HUDEP-2 (cell line): ENCODE measurements around the gene PAK4.
"Not testable (repeated sequence)": the region's sequence is repeated elsewhere in the genome, so short reads cannot be mapped to it uniquely, and the experiment has no call there.

Source experiments
- DNase-seq, 76 experiments: peaks; one replicate each; lab custom pipeline; 2025; ENCODE audit not compliant: unreplicated experiment in 76 of 76; lab: John Stamatoyannopoulos, UW

Gene PAK4

GRCh38 chr19:39099341-39099740, 26.2 kb upstream of the PAK4 start:
- DNase-seq: no peak

DNA sequence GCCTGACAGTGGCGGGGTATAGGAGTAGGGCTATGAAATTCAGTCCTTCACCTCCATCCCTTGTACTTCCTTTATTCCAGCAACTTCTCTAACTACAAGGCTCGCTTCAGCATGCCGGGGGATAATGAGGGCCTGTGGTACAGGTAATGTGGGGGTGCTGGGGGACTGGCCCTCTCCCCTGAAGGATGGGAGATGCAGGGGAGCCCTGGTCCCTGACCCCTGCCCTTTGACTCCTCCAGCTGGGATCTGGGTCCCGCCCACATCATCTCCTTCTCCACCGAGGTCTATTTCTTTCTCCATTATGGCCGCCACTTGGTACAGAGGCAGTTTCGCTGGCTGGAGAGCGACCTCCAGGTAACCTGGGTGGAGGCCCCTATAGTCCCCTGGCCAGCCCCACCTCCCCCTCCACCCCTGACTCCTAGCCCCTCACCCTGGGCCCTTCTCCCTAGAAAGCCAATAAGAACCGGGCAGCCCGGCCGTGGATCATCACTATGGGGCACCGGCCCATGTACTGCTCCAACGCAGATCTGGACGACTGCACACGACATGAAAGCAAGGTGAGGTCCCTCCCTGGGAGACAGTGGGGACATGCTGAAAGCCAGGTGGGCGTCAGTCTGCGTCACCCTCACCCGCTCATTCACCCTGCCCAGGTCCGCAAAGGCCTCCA, 25.0 kb upstream of the PAK4 start:
- no peak for DNase-seq

DNA sequence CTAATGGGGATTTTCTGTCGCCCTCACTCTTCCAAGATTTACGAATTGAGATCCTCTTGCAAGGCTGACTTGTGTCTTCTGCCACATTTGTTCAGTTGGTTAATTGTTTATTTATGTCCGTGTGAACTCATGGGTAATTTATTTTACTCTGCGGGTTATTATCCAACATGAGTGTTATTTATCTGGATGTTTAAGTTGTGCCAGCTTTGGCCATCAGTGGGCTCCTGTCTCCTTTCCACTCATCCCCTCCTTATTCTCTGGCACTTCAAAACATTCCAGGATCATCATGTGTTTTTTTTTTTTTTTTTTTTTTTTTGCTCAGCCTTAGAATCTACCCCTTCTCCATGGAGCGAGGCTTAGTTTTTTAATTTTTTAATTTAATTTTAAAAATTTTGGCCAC, 22.4 kb upstream of the PAK4 start:
- no peak for DNase-seq

GRCh38 chr19:39104186-39104596, 21.4 kb upstream of the PAK4 start:
- DNase-seq: no peak

DNA sequence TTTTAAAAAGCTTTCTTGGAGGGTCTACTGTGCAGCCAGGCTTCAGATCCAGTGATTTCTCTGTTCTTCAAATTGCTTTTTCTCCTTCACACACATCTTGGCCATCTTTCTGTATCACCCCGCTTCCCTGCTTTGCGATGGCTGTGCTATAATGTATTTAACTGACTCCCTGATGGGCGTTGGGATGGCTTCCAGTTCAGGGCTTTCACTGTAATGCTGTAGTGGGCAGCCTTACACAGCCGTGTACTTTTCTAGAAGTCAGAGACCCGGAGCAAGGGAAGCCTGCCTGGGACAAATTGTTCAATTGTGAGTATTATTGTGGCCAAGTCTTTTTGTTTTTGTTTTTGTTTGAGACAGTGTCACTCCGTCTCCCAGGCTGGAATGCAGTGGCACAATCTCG, 19.4 kb upstream of the PAK4 start:
- DNase-seq: no peak

DNA sequence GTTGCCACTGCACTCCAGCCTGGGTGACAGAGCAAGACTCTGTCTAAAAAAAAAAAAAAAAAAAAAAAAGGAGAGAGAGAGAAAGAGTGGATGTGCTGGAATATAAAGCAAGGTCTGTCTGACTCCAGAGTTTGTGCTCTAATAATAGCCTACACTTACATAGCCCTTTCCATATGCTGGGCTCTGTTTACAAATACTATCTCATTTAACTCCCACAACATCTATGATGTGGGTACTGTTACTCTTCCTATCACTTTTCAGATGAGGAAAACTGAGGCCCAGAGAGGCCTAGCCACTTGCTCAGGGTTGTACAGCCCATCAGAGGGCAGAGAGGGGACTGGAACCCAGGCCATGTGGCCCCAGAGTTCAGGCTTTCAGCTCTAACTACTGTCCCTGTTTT, 15.9 kb upstream of the PAK4 start:
- no peak for DNase-seq

GRCh38 chr19:39110263-39110967, 15.2 kb upstream of the PAK4 start:
- DNase-seq: peak in 55 of 76 experiments; percentile 14 to 70 (median 46)

DNA sequence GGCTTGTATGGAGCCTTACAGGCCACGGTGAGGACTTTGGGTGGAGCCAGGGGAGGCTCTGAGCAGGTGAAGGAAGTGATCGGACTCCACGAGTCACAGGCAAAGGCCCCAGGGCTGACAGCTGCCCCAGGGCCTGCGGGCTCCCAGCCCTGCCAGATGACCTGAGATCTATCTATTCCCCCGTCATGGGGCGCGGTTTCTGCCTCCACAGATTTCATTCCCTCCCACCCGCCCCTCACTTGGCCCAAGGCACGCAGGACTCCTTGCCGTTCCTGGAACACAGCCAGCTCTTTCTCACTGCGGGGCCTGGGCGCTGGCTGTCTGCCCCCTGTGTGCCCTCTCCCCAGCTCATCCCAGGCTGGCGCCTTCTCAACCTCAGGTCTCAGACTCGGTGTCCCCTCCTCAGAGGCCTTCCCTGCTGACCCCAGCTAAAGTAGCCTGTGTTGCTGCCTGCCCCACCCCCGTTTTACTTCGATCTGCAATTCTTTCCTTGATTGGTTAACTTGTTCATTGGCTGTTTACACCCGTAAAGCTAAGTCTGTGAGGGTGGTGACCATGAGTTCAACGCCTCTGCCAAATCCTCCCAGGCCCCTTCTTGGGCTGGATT, 13.9 kb upstream of the PAK4 start:
- DNase-seq: peak in 18 of 76 experiments; percentile 14 to 74 (median 30)

- DNase-seq: no peak
Observed at GRCh38 chr19:39112338-39112890, 13.2 kb upstream of the PAK4 start.

- no peak for DNase-seq
Observed at GRCh38 chr19:39113199-39113598, 12.4 kb upstream of the PAK4 start.

GRCh38 chr19:39115105-39115847, 10.3 kb upstream of the PAK4 start:
- DNase-seq: no peak

DNA sequence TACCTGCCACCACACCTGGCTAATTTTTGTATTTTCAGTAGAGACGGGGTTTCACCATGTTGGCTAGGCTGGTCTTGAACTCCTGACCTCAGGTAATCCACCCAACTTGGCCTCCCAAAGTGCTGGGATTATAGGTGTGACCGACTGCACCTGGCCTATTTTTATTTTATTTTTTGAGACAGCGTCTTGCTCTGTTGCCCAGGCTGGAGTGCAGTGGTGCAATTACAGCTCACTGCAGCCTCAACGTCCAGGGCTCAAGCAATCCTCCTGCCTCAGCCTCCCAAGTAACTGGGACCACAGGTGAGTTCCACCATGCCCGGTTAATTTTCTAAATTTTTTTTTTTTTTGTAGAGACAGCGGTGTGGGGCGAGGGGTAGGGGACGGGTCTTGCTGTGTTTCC, 8.6 kb upstream of the PAK4 start:
- DNase-seq: not testable (repeated sequence)

- DNase-seq: no peak
Observed at GRCh38 chr19:39119830-39120229, 5.8 kb upstream of the PAK4 start.

DNA sequence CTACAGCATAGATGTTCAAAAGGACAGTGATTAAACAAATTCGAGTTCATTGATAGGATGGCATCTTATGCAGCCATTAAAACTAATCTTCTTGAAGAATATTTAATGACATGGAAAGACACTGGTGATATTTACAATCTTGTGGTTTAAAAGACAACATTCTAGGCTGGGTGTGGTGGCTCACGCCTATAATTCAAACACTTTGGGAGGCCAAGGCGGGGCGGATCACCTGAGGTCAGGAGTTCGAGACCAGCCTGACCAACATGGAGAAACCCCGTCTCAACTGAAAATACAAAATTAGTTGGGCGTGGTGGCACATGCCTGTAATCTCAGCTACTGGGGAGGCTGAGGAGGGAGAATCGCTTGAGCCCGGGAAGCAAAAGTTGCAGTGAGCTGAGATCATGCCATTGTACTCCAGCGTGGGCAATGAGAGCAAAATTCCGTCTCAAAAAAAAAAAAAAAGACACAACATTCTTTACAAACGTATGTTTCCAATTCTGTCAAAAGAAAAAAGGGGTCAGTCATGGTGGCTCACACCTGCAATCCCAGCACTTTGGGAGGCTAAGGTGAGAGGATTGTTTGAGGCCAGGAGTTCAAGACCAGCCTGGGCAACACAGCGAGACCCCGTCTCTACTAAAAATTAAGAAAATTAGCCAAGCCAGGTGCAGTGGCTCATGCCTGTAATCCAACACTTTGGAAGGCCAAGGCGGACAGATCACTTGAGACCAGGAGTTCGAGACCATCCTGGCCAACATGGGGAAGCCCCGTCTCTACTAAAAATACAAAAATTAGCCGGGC, 2.5 kb upstream of the PAK4 start:
- no peak for DNase-seq

DNA sequence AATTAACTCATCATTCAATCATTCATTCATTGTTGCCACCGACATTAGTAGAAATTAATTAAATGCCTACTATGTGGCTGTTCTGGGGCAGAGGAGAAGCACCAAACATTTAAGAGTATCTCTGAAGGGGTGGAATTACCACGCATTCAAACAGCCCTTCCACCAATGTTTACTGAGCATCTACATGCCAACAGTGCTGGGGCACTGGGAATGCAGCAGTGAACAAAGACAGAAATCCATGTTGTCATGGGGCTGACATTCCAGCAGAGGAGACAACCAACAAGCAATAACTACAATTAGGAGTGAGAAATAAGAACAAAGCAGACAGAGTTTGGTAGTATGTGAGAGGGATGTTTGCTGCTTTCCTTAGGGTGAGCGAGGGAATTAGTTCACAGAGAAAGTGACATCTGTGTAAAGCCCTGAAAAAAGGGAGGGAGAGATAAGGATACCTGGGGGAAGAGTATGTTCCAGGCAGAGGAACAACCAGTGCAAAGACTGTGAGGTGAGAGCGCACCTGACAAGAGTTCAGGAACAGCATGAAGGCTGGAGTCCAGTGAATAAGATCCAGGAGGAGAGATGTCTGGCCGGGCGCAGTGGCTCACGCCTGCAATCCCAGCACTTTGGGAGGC, 1.3 kb upstream of the PAK4 start:
- DNase-seq: no peak

GRCh38 chr19:39125199-39125553, 410 bp upstream of the PAK4 start:
- DNase-seq: no peak

DNA sequence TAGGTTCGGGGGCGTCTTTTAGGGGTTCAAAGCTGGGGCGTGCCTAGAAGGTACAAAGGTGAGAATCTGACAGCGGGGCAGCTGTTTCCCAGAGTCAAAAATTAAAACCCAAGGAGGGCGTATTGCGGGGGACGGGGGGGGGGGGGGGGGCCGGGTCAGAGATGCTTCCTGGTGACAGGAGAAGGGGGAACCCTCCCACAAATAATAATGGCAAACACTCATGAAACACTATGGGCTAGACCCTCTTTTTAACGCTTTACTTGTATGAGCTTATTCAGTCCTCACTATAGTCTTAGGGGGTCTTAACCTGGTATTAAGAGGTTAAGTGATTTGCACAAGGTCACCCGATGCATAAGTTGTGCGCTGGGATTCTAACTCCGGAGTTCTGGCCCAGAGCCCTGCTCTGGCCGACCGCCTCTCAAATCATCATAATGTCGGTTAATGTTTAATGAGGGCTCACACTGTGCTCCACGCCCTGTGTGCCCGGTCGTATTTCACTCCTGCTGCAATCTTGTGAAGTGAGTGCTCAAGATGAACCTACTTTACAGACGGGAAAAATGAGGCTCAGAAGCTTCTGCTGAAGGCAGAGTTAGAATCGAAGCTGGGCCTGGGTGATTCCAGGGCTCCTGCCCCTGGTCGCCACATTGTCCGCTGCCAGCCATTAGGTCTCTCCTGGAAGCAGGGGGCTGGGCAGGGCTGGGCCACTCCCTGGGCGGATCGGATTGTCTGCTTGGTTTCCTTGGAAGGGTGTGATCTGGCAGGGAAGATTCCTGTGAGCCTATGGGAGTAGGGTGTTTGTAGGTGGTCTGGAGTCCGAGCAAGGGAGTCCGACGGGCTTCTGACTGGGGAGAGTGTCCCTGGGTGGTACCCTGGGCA, 964 bp downstream of the PAK4 start:
- peak in 4 of 76 experiments; percentile 24 to 39 (median 28) for DNase-seq

DNA sequence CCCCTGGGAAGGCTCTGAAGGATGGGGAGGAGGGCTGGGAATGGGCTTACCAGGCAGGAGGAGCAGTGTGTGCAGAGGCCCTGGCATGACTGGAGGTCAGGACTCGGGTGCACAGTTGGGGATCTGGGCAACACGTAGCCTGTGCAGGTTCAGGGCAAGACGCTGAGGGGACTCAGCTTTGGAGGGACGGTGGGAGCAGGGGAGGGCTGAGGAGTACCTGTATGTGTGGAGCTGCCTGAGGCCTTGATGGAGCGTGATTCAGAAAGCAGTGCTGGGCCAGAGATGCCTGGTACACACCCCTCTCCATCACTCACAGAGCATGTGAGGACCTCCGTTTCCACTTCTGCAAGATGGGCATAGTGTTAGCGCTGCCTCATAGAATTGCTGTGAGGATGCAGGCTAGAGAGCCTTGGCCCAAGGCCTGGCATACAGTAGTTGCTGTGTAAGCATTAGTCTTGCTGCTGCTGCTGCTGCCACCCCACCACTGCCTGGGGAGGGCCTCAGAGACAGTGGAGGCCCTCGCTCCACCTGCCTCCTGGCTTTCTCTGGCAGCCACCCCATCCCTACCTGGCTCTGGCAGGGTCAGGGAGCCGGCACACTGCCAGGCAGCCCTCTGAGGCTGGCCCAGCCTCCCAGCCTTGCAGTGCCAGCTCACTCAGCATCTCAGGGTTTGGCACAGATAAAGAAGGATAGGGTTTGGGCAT, 2.4 kb downstream of the PAK4 start:
- DNase-seq: no peak
